Measurements from ENCODE around the gene B4GALNT2.
A peak's percentile ranks its signal among the peaks of the same experiment; 100 is the strongest.

Gene B4GALNT2

DNA sequence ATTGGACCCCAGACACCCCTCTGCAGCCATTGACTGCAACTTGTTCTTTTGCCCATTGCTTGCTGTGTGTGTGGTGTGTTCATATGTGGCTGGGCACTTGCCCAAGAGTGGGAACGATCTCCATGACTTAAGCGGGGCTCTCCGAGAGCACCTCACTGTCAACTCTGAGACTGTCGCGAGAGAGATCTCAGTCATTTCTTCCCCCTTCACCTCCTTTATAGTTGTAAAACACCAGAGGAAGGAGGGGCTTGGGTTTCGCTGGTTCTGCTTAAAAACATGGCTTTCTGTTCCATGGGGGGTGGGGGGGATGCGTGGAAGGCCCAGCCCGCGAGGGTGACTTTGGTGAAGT lies 90.6 kb downstream of the B4GALNT2 start:
- peak overlapping the region; percentile 68 for H3K27ac Mint-ChIP-seq
- peaks cover 39% of the 10 kb centered on the region for H3K4me1 Mint-ChIP-seq (ENCODE audit: low read depth)

DNA sequence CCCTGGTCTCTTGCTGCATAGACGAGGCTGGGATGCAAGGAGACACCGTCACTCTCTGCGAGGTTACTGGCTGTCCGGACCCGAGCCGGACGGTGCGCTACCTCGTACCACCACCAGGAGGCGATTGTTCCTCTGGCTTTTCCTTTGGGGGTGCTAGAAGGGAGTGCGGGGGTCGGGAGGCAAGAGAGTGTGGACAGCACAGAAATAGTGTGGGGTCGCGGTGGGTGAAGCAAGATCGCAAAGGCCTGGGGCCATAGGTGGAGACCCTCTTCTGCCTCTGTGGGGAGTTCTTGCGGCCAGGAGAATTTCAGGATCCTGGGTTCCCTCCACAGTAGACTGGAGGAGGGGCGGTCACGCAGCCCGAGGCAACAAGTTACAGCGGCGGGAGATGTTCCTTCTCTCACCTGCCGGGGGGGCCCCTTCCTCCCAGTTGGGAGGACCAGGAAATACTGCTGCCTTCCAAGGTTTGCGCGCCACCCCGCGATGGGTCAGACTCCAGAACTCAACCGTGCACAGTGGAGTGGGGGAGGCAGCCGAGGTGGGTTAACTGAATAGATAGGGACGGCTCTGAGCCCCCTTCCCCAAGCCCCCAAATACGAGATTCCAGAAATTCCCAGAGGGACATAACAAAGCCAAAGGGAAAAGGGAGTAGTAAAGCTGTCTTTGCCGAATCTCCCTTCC lies 91.1 kb downstream of the B4GALNT2 start:
- Mint-ChIP-seq H3K4me3 (peak overlapping the region; percentile 72), H3K27ac (peak overlapping the region; percentile 68), H3K36me3 (ENCODE audit: low read depth) (peaks cover 28% of the 10 kb centered on the region)

More for the DNA sequence above, 90.6 kb downstream of the B4GALNT2 start:
- Mint-ChIP-seq H3K27me3 (peaks cover 20% of the 10 kb centered on the region), H3K9me3 (no peaks in the 10 kb centered on the region), H3K4me3 (peak overlapping the region; percentile 72), H3K36me3 (ENCODE audit: low read depth) (peaks cover 31% of the 10 kb centered on the region)

DNA sequence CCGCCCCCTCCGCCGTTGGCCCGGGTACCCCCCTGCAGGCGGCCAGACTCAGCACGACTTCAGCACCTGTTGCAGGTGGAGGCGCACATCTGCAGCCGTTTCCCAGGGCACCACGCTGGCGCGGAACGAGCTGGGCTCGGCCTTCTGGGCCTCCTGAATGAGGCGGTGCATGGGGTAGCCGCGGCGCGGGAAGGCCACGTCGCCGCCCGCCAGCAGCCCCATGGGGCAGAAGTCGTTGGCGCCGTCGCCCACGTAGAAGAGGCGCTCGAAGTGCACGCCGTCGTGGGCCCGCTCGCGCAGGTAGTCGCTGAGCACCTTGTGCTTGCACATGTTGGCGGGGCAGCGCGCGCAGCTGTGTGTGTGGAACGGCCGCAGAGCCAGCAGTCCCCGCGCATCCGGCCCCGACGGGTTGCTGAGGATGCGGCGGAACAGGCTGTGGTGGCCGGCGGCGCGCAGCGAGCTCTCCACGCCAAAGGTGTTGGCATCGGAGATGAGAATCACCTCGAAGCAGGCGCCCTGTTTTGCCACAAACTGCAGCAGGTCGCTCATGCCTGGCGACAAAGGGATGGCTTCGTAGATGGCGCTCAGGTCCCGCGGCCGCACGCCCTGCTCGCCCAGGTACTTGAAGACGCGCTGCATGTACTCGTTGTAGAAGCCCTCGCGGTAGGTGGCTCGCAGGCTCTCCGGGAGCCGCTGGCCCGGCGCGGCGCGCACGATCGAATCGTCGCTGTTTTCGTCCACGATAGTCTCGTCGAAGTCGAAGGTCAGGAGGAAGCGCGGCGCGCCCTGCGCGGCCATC lies 91.8 kb downstream of the B4GALNT2 start:
- no peaks in the 10 kb centered on the region for H3K9me3 Mint-ChIP-seq
- peaks cover 32% of the 10 kb centered on the region for H3K4me1 Mint-ChIP-seq (ENCODE audit: low read depth)
- peaks cover 23% of the 10 kb centered on the region for H3K36me3 Mint-ChIP-seq (ENCODE audit: low read depth)
- peaks cover 28% of the 10 kb centered on the region for H3K27me3 Mint-ChIP-seq
- no peak overlapping the region for H3K27ac Mint-ChIP-seq
- peak overlapping the region; percentile 35 for H3K4me3 Mint-ChIP-seq

More for the DNA sequence above, 91.1 kb downstream of the B4GALNT2 start:
- peaks cover 22% of the 10 kb centered on the region for H3K27me3 Mint-ChIP-seq
- peaks cover 34% of the 10 kb centered on the region for H3K4me1 Mint-ChIP-seq (ENCODE audit: low read depth)
- no peaks in the 10 kb centered on the region for H3K9me3 Mint-ChIP-seq

DNA sequence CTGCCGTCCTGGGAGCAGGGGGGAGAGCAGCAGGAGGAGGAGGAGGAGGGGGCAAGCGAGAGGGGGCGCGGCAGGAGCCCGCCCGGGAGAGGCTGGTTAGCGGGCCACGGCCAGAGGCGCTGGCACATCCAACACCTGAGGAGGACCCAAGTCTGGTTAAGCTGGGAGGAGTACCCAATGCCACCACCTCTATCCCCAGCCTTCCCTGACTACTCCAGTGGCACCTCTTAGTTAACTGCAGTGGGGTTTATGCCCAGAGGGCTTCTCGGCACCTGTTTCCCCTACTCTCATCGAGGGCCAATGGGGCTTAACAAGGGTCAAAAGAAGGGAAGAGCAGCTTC lies 92.4 kb downstream of the B4GALNT2 start:
- Mint-ChIP-seq H3K9me3 (no peaks in the 10 kb centered on the region), H3K36me3 (ENCODE audit: low read depth) (peaks cover 23% of the 10 kb centered on the region), H3K27ac (no peak overlapping the region), H3K27me3 (peaks cover 32% of the 10 kb centered on the region), H3K4me3 (peak overlapping the region; percentile 35), H3K4me1 (ENCODE audit: low read depth) (peaks cover 32% of the 10 kb centered on the region)

- Mint-ChIP-seq H3K4me3 (peak overlapping the region; percentile 13), H3K27me3 (peaks cover 32% of the 10 kb centered on the region), H3K4me1 (ENCODE audit: low read depth) (peaks cover 27% of the 10 kb centered on the region), H3K27ac (no peak overlapping the region), H3K9me3 (no peaks in the 10 kb centered on the region), H3K36me3 (ENCODE audit: low read depth) (peaks cover 18% of the 10 kb centered on the region)
These were observed 93.1 kb downstream of the B4GALNT2 start for GRCh38 chr17:49225554-49226236.

All from stimulated activated naive CD8-positive, alpha-beta T cell treated with anti-CD3 and anti-CD28 coated beads, Interleukin-15, Interleukin-2, amounts not matched to agents 100 ng/mL and 50 ng/mL, for 24 hours (primary cell).